Measurements from ENCODE around the gene SLC22A1. TPM values are rescaled to one million over a fixed set of nuclear protein-coding genes. Genes with fewer than 3 reads are reported as not detected.
"Not testable (repeated sequence)": the region's sequence is repeated elsewhere in the genome, so short reads cannot be mapped to it uniquely, and the experiment has no call there.

Gene SLC22A1
- total RNA-seq, 1 donor = 0.86 TPM

DNA sequence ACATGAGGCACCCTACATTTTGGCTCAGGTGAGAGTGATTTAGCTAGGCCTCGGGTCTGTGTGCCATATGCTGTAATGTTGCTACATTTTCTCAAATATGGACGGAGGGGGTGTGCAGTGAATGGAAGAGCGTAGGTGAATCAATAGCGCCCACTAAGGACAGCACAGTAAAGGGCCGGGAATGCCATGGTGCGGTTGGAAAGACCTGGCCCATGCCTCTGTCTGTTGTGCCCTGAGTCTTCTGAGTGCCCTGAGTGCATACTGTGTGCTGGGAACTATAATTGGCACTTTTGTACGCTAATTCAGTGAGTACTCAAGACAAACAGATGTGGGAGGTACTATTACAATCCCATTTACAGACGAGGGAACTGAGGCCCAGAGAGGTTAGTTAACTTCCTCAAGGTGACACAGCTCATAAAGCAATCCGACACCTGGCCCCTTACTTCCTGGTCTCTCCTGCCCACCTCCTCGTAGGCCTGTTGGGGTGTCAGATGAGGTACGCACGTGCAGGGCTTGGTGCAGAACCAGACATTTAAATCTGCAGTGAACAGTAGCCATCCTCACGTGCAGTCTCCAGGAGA, 17.3 kb downstream of the SLC22A1 start:
- TF ChIP-seq, protein P1, sequence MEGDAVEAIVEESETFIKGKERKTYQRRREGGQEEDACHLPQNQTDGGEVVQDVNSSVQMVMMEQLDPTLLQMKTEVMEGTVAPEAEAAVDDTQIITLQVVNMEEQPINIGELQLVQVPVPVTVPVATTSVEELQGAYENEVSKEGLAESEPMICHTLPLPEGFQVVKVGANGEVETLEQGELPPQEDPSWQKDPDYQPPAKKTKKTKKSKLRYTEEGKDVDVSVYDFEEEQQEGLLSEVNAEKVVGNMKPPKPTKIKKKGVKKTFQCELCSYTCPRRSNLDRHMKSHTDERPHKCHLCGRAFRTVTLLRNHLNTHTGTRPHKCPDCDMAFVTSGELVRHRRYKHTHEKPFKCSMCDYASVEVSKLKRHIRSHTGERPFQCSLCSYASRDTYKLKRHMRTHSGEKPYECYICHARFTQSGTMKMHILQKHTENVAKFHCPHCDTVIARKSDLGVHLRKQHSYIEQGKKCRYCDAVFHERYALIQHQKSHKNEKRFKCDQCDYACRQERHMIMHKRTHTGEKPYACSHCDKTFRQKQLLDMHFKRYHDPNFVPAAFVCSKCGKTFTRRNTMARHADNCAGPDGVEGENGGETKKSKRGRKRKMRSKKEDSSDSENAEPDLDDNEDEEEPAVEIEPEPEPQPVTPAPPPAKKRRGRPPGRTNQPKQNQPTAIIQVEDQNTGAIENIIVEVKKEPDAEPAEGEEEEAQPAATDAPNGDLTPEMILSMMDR (IDR thresholded peaks at IDR 0.05; ENCODE audit: insufficient read depth, low read depth, low read length) = no peak
- DNase-seq (ENCODE audit: low read depth) = no peak
- no peak overlapping the region for H3K4me3 ChIP-seq (ENCODE audit: low read depth, low read length)

GRCh38 chr6:160139420-160139851, 17.8 kb downstream of the SLC22A1 start:
- DNase-seq (ENCODE audit: low read depth) = peak; percentile 83
- H3K4me3 ChIP-seq (ENCODE audit: low read depth, low read length) = no peak overlapping the region
- TF ChIP-seq, protein P1 (IDR thresholded peaks at IDR 0.05; ENCODE audit: insufficient read depth, low read depth, low read length) = no peak

DNA sequence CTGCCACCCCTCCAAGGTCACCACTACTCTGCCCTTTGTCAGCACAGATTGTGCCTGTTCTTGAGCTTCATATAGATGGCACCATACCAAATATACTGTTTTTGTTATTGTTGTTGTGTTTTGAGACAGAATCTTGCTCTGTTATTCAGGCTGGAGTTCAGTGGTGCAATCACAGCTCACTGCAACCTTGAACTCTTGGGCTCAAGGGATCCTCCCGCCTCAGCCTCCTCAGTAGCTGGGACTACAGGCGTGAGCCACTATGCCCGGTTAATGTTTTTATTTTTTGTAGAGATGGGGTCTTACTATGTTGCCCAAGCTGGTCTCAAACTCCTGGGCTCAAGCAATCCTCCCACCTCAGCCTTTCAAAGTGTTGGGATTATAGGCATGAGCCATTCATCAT, 18.9 kb downstream of the SLC22A1 start:
- not testable (repeated sequence) for H3K4me3 ChIP-seq (ENCODE audit: low read depth, low read length); DNase-seq (ENCODE audit: low read depth)

GRCh38 chr6:160141001-160141726, 19.5 kb downstream of the SLC22A1 start:
- no peak overlapping the region for H3K4me3 ChIP-seq (ENCODE audit: low read depth, low read length)
- TF ChIP-seq, protein P1 (IDR thresholded peaks at IDR 0.05; ENCODE audit: insufficient read depth, low read depth, low read length) = no peak
- peak; percentile 39 for DNase-seq (ENCODE audit: low read depth)

DNA sequence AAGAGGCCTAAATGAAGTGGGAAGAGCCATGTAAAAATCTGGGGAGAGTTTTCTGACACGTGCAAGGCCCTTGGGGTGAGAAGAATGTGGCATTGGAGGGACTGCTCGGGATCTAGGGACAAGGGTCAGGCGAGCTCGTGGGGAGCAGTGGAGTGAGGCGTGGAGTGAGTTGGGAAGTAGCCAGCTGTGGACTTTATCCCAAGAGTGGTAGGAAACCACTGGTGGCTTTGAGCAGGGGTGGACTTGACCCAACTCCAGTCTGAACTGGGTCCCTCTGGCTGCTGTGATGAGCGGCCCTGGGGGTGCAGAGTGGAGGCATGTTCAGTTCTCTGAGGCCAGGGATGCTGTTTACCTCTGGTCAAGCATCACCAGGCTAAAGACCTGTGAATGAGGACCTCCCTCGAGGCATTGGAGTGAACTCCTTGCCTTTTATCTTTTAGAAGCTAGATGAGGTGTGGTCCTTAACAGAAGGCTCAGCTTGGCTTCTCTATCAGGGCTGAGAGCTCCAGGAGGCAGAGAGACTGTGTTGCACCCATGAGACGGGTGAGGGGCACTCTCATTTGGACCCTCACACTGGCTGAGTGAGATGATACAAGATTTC, 20.6 kb downstream of the SLC22A1 start:
- no peak overlapping the region for H3K4me3 ChIP-seq (ENCODE audit: low read depth, low read length)
- no peak for DNase-seq (ENCODE audit: low read depth)
- TF ChIP-seq, protein P1 (IDR thresholded peaks at IDR 0.05; ENCODE audit: insufficient read depth, low read depth, low read length) = no peak

DNA sequence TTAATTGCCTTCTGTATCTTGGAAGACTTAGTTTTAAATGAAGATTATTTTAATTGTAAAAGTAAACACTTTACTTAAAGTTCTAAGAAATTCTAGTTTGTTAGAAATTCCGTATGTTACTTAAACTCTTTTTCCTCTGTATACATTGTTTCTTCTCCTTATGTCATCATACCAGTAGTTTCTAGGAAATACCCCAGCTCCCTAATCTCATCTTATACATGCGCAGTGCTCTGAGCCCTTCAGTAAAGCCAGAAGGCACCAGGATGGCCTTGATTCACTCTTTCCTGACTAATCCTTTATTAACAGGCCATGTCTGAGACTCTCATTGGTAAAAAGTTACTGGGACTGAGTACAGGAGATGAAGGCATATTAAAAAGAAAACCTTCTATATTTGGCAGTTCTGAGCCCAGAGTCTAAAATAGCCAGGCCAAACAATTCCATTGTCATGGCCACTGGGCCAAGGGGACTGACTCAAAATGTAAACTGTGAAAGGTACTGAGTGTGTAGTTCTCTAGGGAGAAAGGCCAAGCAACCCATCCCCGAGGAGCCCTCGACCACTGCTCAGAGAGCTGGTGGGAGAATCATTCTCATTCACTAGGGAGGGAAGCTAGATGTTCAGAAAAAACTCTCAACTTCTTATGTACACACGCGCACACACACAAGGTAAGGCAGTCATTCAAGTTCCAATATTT, 25.0 kb downstream of the SLC22A1 start:
- TF ChIP-seq, protein P1 (IDR thresholded peaks at IDR 0.05; ENCODE audit: insufficient read depth, low read depth, low read length) = no peak
- DNase-seq (ENCODE audit: low read depth) = no peak

DNA sequence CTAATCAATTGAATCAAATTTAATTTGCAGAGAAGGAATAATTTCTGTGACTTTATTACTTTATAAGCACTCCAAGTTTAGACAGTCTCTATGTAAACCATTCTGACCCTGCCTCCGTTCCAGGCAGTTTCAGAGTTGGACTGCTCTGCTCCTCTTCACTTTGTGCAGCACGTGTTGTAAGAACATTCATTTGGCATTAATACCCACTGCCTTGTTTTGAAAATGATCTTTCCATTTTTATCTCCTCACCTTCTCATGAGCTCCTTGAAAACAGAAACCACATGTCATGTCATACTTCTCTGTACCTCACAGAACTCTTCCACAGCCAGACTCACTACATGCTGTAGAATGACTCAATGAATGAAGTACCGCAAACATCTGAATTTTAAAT, 25.5 kb downstream of the SLC22A1 start:
- no peak overlapping the region for H3K4me3 ChIP-seq (ENCODE audit: low read depth, low read length)
- DNase-seq (ENCODE audit: low read depth) = no peak
- TF ChIP-seq, protein P1 (IDR thresholded peaks at IDR 0.05; ENCODE audit: insufficient read depth, low read depth, low read length) = no peak

More for the DNA sequence above, 25.0 kb downstream of the SLC22A1 start:
- H3K4me3 ChIP-seq (ENCODE audit: low read depth, low read length) = no peak overlapping the region
